Testis (tissue), 3 donors: ENCODE results near the gene ANKRD55. TPM values are rescaled to one million over a fixed set of nuclear protein-coding genes. Genes with fewer than 3 reads are reported as not detected.

Experiments
- DNase-seq: peaks from one replicate; pipeline ENCODE4 v3.0.0-alpha.2; 2019
- H3K27ac ChIP-seq, 2 donors: fragments of 200-600 bp; sonication (generic); one replicate each; pipeline ENCODE4 v1.5.1; 2019
- H3K27me3 ChIP-seq: fragments of 200-600 bp; sonication (generic); one replicate; pipeline ENCODE4 v1.5.1; 2019
- H3K36me3 ChIP-seq: fragments of 200-600 bp; sonication (generic); one replicate; pipeline ENCODE4 v1.5.1; 2017; ENCODE audit warnings: low read depth; ENCODE audit errors: missing control alignments
- H3K4me1 ChIP-seq: fragments of 200-600 bp; sonication (generic); one replicate; pipeline ENCODE4 v1.5.1; 2019
- H3K4me3 ChIP-seq, 2 donors: fragments of 200-600 bp; sonication (generic); one replicate each; pipeline ENCODE4 v1.5.1; 2017 to 2019
- H3K9me3 ChIP-seq: fragments of 200-600 bp; sonication (generic); one replicate; pipeline ENCODE4 v1.5.1; 2017
- CTCF ChIP-seq, 3 experiments: fragments of 450-650 bp in 2 of 3; fragments of 200-600 bp in 1 of 3; sonication (generic) in 1 of 3; IDR thresholded peaks; one replicate each; pipeline ENCODE4 v1.5.1; 2016 to 2019; ENCODE audit warnings: antibody characterized with exemption in 3 of 3, mild to moderate bottlenecking in 2 of 3, moderate library complexity in 1 of 3
- POLR2A ChIP-seq: fragments of 450-650 bp; IDR thresholded peaks from one replicate; pipeline ENCODE4 v1.6.1; 2017; ENCODE audit warnings: antibody characterized with exemption, mild to moderate bottlenecking, moderate library complexity
- WGBS, 2 donors: methylation state at CpG; one replicate each; pipeline ENCODE4 v1.1.5; 2018; 5-methylcytosine and 5-hydroxymethylcytosine counted together
- intact Hi-C: fragments of 100-400 bp; cut with DNase I; formaldehyde crosslinking; loops from one replicate; pipeline ENCODE4 v1.15.1; 2023; ENCODE audit warnings: low total_unique reads
- polyA plus RNA-seq: library from polyadenylated mRNA; stranded (reverse); fragments of 350-450 nt; fragmentation: Illumina TruSeq; extraction: RNeasy Lipid Tissue Mini Kit (QIAGEN cat#74804); gene quantifications from one replicate; pipeline ENCODE4 v1.2.3, GENCODE V29; 2014; ENCODE audit warnings: low read depth, low replicate concordance; ENCODE audit not compliant: insufficient read depth
- total RNA-seq, 2 donors: library from RNA; depleted of rRNA; stranded (reverse); fragments of >200 nt; gene quantifications; one replicate each; pipeline ENCODE4 v1.2.3, GENCODE V29; 2016

The ANKRD55 gene
- total and polyA plus RNA-seq, 3 donors from 2014 or later = 6.1 to 28.1 (median 6.2) TPM

DNA sequence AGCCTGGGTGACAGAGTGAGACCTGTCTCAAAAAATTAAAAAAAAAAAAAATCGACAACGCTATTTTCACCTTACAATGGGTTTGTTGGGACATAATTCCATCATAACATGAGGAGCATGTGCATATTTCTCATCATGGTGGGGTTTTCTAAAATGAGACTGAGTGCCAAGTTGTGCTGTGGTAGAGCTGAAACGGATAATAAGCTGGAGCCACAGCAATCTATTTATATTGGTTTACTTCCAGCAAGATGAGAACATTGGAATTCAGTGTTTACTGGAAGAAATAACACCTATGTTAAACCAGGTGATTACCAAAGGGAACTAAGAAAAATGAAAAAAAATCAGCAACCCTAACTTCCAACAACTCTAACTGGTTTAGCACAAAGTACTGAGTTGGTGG, 136.1 kb downstream of the ANKRD55 start:
- 74 to 83% methylated on average over 3 of the region's 3 CpGs for WGBS, 2 donors
- Histone ChIP-seq H3K4me1 (no peaks in the 10 kb centered on the region), H3K36me3 (no peaks in the 10 kb centered on the region), H3K27ac (no peak overlapping the region), H3K9me3 (no peaks in the 10 kb centered on the region), H3K4me3 (no peak overlapping the region), H3K27me3 (no peaks in the 10 kb centered on the region)
- TF ChIP-seq POLR2A = no peak
- no peak for TF ChIP-seq CTCF (IDR thresholded peaks at IDR 0.05)
- no peak for DNase-seq
- intact Hi-C loops = no loop called here

DNA sequence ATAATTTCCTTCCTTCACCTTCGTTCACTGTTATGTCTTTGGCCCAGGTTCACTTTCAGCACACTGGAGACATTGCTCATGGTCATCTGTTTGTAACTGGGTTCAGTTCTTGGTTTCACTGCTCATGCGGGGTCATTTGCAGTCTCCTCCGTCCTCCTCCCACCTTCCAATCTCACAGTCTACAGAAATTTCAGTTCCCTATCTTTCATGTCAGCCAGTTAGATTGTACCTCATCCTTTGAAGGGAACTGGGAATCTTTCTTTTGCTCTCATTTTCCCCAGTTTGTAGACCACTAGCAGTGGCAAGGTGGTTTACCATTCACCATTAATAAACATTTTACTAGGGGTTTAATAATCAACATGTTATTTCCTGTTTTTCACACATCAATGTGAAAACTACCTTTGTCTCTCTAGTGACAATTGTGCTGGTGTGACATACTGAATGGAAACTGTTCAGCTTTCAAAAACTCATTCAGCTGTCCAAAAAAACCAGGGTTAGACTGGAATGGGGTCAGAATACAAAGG, 137.5 kb downstream of the ANKRD55 start:
- DNase-seq = no peak
- Histone ChIP-seq H3K27me3 (no peaks in the 10 kb centered on the region), H3K36me3 (no peaks in the 10 kb centered on the region), H3K4me1 (peaks cover 2% of the 10 kb centered on the region), H3K9me3 (no peaks in the 10 kb centered on the region), H3K4me3 (no peak overlapping the region), H3K27ac (no peak overlapping the region)
- WGBS, 2 donors = 88 to 95% methylated on average over 3 of the region's 3 CpGs
- TF ChIP-seq POLR2A (no peak), CTCF (IDR thresholded peaks at IDR 0.05) (no peak)
- intact Hi-C loops = no loop called here

DNA sequence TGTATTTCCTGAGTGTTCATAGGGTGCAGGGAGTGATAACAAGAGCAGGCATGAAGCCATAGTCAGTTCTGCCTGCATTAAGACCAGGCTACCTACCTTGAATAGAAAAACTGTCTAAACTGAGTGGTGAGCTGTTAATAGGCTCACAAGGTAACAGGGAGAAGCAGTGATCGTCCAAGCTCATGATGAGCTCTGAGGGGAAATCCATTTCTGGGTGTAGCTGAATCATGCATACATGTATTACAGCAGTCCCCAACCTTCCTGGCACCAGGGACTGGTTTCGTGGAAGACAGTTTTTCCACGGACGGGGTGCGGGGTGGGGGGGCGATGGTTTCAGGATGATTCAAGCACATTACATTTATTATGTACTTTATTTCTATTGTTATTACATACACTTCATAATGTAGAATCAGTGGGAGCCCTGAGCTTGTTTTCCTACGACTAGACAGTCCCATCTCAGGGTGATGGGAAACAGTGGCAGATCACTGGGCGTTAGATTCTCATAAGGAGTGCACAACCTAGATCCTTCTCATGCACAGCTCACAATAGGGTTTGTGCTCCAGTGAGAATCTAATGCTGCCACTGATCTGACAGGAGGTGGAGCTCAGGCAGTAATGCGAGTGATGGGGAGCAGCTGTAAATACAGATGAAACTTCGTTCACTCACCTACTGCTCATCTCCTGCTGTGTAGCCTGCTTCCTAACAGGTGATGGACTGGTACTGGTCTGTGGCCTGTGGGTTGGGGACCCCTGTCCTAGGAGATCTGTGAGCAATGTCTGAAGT, 138.4 kb downstream of the ANKRD55 start:
- intact Hi-C loops = no loop called here
- 94 to 96% methylated on average over 10 of the region's 10 CpGs for WGBS, 2 donors
- Histone ChIP-seq H3K36me3 (no peaks in the 10 kb centered on the region), H3K9me3 (no peaks in the 10 kb centered on the region), H3K27ac (no peak overlapping the region), H3K4me3 (no peak overlapping the region), H3K27me3 (no peaks in the 10 kb centered on the region), H3K4me1 (peaks cover 4% of the 10 kb centered on the region)
- no peak for DNase-seq
- TF ChIP-seq CTCF (IDR thresholded peaks at IDR 0.05) (no peak), POLR2A (no peak)

- Histone ChIP-seq H3K4me3 (no peak overlapping the region), H3K4me1 (peaks cover 5% of the 10 kb centered on the region), H3K9me3 (no peaks in the 10 kb centered on the region), H3K27me3 (no peaks in the 10 kb centered on the region), H3K36me3 (no peaks in the 10 kb centered on the region), H3K27ac (no peak overlapping the region)
- TF ChIP-seq POLR2A = no peak
- no peak for TF ChIP-seq CTCF (IDR thresholded peaks at IDR 0.05)
- DNase-seq = no peak
- intact Hi-C loops = no loop called here
- 96 to 98% methylated on average over 2 of the region's 2 CpGs for WGBS, 2 donors
Observed at GRCh38 chr5:56093970-56094369, 139.2 kb downstream of the ANKRD55 start.

- Histone ChIP-seq H3K9me3 (no peaks in the 10 kb centered on the region), H3K27ac (no peak overlapping the region), H3K27me3 (no peaks in the 10 kb centered on the region), H3K36me3 (no peaks in the 10 kb centered on the region), H3K4me3 (no peak overlapping the region), H3K4me1 (peaks cover 11% of the 10 kb centered on the region)
- 86 to 88% methylated on average over 5 of the region's 5 CpGs for WGBS, 2 donors
- no peak for TF ChIP-seq POLR2A
- TF ChIP-seq CTCF (IDR thresholded peaks at IDR 0.05) = no peak
- intact Hi-C loops = no loop called here
- DNase-seq = no peak
Observed at GRCh38 chr5:56092115-56092514, 141.0 kb downstream of the ANKRD55 start.
